HG03520 (cell line): Measurements from ENCODE around the gene PUDP.
"Not testable (repeated sequence)": the region's sequence is repeated elsewhere in the genome, so short reads cannot be mapped to it uniquely, and the experiment has no call there.

Experiments used
- ATAC-seq: cut with Tn5 transposase; IDR thresholded peaks from one replicate; pipeline ENCODE4 v1.9.1; 2021; ENCODE audit warnings: mild to moderate bottlenecking, moderate library complexity; ENCODE audit not compliant: unreplicated experiment

The PUDP gene

DNA sequence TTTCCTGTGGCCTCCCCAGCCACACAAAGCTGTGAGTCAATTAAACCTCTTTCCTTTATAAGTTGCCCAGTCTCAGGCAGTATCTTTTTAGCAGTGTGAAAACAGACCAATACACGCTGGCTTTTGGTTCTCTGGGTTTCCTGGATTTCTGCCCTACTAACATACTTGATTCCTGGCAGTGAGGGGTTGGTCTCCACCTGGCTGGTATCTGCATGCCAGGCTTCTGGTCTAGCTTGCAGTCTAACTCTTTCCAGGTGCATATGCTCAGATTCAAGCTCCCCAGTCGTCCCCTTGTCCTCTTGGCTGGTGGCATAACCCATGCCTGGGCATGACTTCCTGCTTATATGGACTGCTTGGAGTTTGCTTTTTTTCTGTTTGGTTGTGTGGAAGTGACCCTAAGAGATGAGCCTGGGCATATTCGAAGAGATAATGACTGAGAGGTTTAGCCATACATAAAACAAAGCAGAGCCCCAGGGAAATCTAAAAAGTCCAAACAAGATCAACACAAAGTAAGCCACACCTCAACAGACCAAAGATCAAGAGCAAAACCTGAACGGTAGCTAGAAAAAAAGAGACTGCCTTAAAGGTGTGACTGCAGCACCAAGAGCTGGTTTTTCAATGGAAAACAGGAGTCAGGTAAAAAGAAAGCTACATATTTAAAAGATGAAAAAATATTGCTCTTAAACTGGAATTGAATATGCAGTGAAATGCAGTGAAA is 102.6 kb downstream of the PUDP start:
- ATAC-seq = no peak

DNA sequence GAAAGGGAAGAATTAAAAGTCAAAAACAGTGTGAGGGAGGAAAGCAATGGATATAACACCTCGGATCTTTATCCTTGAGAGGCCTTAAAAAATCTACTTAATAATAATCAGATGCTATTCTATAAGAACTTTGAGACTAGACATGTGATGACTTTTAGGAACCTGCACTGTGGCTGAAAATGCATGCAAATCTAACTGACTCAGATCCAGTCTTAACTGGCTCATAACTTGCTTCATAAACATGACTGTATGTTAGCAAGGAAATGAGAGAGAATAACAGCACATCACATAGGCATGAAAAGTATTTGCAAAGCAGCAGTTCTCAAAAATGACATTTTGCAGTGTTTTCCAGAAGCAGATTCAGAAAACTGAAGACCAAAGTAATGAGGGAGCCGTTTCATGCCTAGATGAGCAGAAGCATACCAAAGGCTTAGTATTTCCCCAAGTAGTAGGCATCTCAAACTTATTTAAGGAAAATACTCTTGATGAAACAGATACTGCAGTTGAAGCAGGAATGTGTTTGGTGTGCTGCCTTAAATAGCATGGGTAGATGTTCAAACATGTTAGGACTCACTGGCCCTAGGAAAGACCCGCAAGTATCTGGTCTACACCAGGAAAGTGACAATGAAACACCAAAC is 104.0 kb downstream of the PUDP start:
- not testable (repeated sequence) for ATAC-seq

DNA sequence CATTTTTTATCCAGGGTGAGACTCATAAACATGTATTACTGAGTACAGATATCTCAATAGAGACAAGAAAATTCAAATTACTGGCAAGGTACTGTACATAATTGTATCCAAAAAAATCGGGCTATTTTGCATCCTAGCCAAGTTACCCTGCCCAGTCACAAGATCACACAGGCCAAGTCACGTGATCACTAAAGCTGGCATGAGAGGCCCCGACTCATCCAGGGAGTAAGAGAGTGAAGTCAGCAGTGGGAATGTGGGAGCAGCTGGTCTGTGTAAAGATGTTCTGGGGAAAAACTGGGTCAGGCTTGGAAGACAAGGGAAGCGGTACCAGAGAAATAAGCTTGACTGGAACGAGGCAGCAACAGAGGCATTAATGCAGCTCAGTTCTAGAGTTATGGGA is 119.7 kb downstream of the PUDP start:
- no peak for ATAC-seq

DNA sequence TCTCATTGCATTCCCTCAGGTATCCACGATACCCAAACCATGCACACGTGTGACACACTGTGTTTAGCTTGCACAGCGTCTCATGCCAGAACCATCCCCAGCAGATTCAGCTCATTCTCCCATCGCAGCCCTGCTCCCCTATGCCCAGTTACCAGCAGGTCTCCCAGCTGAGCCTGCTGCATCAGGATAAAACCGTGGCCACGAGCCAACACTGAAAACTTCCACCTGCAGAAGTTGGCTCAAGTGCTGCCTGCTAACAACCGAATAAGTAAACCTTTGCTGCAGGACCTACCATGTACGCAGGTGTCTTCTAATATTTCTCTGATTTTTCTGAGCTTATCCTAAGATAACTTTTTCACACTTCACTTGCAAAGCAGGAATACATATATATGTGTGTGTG is 120.9 kb downstream of the PUDP start:
- no peak for ATAC-seq

DNA sequence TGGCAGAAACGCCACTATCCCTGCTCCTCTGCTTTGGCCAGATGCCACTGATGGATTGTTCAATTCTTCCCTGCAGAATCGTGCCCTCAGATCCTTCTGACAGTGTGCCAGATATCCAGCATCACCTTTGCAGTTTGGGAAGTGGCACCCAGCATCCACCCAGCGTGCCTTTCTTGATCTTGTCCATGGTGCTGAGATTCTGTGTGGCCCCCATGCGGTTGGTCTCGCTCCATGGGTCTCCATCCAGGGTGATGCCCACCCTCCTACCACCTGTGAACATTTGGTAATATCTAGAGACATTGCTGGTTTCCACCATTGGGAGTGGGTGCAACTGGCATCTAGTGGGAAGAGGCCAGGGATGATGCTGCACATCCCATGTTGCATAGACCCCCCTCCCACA is 121.6 kb downstream of the PUDP start:
- ATAC-seq = not testable (repeated sequence)

DNA sequence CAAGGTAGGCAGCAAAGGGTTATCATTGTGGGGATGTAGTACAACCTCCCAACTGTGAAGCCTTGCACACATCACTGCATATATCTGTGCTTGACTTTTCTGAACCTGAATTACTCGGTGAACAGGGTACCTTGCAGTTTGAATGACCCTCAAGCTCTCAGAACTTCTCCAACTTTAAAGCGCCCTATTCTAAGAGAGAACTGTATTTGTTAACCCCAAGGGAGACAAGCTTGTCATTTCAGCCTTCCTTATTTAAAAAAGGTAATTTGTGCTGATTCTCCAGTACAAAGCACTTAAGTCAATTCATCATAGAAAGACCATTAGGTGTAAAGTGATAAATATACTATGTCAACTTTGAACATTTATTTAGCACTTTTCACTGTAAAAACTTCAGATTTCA is 122.5 kb downstream of the PUDP start:
- no peak for ATAC-seq

DNA sequence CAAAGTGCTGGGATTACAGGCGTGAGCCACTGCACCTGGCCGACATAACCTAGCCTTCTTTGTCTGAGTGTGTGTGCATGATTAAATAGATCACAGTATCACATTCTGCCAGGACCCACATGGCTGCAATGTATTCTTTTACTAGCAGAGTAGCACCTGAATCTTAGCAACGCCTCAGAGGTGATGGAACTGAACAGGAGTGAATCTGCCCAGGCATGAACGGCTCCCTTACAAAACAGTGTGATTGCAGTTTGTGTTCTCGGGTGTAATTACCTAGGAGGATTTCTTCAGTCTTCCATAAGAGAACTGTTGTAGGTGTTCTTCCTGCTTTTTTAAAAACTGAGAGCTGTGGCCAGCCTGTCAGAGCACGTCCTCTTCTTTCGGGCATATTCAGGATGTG is 123.1 kb downstream of the PUDP start:
- ATAC-seq = no peak

DNA sequence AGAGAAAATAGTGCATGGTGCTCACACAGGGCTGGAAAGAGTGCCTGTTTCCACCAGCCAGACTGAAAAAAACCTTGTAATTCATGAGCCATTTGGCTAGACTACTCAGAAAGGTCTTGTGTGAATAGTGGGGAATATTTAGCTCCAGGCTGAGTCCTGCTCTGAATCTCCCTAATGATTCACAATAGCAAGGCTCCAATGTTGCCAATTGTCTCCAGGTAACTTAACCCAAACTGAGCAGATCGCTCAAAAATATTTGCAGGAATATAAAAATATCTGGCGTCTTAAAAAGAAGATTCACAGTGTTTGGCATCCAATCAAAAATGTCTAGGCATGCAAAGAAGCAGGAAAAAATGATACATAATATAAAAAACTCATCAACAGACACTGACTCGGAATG is 125.0 kb downstream of the PUDP start:
- not testable (repeated sequence) for ATAC-seq

DNA sequence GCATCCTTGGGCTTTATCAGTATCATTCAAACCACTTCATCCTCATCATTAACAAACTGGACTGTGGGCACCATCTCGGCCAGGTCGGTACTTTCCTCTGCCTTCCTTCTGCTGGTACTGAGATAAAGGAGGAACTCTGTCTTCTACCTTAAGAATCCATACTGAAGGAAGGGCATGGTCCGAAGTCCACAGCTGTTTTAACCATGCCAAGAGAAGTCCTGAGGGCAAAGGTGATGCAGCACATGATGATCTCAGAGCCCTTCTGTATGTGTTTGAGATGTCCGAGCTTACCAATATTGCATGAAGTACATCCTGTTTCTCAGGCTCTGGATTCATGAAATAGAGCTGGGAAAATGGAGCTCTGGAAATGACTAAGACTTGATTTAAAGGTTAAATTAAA is 126.0 kb downstream of the PUDP start:
- no peak for ATAC-seq

DNA sequence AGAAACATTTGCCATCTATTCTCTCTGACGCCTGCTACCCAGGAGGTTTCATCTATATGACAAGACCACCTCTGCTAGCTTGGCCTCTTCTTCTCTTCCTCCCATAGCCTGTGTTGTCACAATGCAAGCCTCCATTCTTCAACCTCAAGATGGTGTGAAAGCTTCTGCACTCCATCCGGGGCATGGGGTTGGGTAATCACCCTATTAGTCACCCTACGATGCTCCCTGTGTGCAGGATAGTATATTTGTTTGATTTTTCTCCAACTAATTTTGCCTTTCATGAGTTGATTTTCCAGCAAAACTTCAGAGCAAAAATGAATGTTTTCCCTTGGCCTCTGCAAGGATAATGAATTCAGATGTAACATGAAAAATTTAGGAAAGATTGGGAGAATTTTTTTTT is 128.4 kb downstream of the PUDP start:
- no peak for ATAC-seq

DNA sequence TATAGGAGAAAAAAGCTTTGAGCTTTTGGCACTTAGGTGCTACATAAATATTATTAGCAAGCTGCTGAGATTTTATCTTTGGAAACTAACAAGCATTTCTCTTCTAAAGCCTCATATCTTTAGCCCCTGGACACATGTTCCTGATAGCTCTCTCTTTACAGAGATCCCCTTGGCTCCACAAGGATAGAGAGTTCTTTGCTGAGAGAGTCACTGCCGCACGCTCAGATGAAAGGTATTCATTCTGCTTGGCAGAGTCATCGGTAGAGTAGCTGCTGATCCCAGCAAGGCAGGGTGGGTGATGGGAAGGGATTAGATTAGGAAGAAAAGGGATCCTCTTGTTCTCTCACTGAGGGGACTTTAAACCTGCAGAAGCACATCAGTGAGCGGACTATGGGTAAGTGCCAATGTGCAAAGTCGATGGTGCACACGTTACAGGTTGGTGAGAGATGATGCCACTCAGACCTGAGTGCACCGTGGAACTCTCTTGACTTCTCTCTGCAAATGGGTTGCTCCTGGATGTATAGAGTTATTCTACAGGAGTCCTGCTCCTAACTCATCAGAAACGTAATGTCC is 135.6 kb downstream of the PUDP start:
- not testable (repeated sequence) for ATAC-seq

DNA sequence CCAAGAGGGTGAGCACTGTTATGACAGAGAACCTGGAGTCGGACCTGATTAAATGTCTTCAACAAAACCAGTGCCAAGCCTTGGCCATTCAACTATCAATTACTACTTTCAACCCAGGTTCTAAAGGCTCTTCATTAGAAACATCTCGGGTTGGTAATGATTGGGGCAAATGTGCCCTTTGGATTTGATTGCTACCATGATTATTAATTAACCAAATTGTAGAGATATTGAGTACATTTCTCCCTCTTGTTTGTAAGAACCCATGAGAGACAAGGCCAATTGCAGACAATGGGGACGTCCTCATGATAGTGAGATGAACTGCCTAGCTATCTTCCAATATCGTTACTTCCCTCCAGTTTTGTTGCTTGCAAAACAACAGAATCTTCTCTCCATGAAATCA is 137.1 kb downstream of the PUDP start:
- ATAC-seq = not testable (repeated sequence)

DNA sequence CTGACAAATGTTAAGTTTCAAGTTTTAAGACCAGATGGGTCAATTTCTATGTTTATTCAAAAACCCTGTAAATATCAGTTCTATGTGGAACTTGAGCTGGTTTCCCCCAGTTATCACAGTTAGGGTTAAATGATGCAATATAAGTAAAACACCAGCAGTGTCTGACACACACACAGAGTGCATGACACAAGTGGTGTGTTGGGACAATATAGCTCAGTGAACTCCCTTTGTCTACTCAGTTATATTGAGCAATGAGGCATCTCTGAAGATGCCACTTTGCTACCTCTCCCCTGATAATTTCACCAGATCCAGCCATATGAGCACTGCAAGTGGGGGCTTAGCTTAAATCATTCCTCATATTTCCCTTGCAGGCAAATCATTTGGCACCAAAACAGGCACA is 140.6 kb downstream of the PUDP start:
- not testable (repeated sequence) for ATAC-seq
